DOHH2 (cell line): ENCODE results near the gene IL16.

Experiments
- EZH2phosphoT487 ChIP-seq: fragments of 200-600 bp; sonication (generic); IDR thresholded peaks from 2 replicates; pipeline ENCODE4 v1.6.1; 2017; ENCODE audit warnings: borderline replicate concordance, mild to moderate bottlenecking, antibody characterized with exemption, low read length, moderate library complexity, mixed read lengths
- TF ChIP-seq, protein P1 (sequence below): fragments of 200-600 bp; sonication (generic); IDR thresholded peaks from one replicate; pipeline ENCODE4 v1.5.1; 2014; ENCODE audit warnings: antibody characterized with exemption, mild to moderate bottlenecking, low read depth, low read length; ENCODE audit not compliant: poor library complexity, severe bottlenecking

DNA sequence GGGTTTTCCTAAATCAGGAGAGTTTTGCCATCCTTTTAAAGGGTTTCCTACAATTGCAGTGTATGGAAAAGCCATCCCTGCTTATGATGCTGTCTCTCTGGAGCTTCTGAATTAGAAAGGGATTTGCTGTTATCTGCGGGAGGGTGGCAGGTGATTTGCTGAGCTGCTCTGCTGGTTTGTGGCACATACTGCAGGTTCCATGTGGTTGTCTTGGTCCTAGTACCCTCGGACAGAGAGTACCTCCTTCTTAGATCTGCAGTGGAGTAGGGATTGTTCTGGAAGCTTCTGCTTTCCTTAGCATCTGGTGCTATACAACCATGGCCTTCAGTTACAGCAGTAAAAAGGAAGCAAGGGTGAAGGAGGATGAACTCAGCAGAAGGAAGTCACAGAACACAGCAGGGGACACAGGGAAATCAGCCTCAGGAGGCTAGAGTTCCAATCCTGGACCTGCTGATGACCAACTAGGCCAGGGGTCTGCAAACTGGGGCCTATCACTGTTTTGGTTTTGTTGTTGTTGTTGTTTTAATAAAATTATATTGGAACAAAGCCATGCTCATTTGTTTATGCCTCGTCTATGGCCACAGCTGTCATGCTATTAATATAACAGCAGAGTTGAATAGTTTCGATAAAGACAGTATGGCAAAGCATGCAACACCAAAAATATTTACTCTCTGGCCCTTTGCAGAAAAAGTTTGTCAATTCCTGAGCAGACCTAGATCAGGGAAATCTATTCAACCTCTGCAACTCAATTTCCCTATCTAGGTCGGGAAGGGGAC lies 87.8 kb downstream of the IL16 start:
- TF ChIP-seq, protein P1, sequence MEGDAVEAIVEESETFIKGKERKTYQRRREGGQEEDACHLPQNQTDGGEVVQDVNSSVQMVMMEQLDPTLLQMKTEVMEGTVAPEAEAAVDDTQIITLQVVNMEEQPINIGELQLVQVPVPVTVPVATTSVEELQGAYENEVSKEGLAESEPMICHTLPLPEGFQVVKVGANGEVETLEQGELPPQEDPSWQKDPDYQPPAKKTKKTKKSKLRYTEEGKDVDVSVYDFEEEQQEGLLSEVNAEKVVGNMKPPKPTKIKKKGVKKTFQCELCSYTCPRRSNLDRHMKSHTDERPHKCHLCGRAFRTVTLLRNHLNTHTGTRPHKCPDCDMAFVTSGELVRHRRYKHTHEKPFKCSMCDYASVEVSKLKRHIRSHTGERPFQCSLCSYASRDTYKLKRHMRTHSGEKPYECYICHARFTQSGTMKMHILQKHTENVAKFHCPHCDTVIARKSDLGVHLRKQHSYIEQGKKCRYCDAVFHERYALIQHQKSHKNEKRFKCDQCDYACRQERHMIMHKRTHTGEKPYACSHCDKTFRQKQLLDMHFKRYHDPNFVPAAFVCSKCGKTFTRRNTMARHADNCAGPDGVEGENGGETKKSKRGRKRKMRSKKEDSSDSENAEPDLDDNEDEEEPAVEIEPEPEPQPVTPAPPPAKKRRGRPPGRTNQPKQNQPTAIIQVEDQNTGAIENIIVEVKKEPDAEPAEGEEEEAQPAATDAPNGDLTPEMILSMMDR = no peak
- no peak for TF ChIP-seq EZH2phosphoT487
